ENCODE data around the gene RETNLB. TPM values are rescaled to one million over a fixed set of nuclear protein-coding genes. Genes with fewer than 3 reads are reported as not detected.

The RETNLB gene
- total RNA-seq, 1 experiment from 2014 or later, result not detected

DNA sequence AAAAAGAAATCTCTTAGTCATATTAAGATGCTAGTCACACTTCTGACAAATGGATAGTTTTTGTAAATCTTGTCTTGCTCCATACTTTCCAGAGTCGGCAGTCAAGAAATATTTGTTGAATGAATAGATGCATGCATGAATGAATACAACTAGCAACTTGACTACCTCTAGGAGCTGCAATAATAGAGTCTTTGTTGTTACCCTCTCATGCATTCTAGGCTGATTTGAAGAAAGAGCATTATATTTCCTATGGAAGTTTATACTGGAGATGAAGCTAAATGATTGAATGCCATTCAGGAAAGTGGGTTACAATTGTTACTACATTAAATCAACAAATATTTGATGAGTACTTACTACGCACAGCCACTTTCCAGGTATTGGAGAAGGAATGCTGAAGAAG lies 47.2 kb upstream of the RETNLB start:
- Histone ChIP-seq H3F3A (ENCODE audit: insufficient read depth, low read depth) (no peaks in the 10 kb centered on the region), H3K36me3 (ENCODE audit: low read depth) (no peaks in the 10 kb centered on the region), H3K9me2 (ENCODE audit: insufficient read depth) (no peaks in the 10 kb centered on the region), H3K79me2 (ENCODE audit: low read depth) (no peaks in the 10 kb centered on the region), H3K4me1 (replicated peaks; ENCODE audit: insufficient read depth) (no peaks in the 10 kb centered on the region), H3K9me3 (ENCODE audit: insufficient read depth, low read depth) (no peaks in the 10 kb centered on the region), H3K4me2 (no peak overlapping the region), H3K27ac (no peak overlapping the region), H3K4me3 (no peak overlapping the region), H4K20me1 (ENCODE audit: insufficient read depth) (no peaks in the 10 kb centered on the region), H2AFZ (no peak overlapping the region), H3K27me3 (ENCODE audit: insufficient read depth, low read depth) (0 out of 2 replicates have a peak, but pooled peaks cover 3% of the 10 kb centered on the region)
- BruUV-seq (replicated peaks), result no TSS peak
- no peak for DNase-seq
- TF ChIP-seq, protein P1, sequence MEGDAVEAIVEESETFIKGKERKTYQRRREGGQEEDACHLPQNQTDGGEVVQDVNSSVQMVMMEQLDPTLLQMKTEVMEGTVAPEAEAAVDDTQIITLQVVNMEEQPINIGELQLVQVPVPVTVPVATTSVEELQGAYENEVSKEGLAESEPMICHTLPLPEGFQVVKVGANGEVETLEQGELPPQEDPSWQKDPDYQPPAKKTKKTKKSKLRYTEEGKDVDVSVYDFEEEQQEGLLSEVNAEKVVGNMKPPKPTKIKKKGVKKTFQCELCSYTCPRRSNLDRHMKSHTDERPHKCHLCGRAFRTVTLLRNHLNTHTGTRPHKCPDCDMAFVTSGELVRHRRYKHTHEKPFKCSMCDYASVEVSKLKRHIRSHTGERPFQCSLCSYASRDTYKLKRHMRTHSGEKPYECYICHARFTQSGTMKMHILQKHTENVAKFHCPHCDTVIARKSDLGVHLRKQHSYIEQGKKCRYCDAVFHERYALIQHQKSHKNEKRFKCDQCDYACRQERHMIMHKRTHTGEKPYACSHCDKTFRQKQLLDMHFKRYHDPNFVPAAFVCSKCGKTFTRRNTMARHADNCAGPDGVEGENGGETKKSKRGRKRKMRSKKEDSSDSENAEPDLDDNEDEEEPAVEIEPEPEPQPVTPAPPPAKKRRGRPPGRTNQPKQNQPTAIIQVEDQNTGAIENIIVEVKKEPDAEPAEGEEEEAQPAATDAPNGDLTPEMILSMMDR (conservative IDR thresholded peaks at IDR 0.05), result no peak
- no peak for TF ChIP-seq EZH2 (IDR thresholded peaks at IDR 0.05; ENCODE audit: low read depth)
- POLR2A ChIA-PET (ENCODE audit: unreplicated experiment), result no interaction called here
- CTCF ChIA-PET, result no interaction called here
- intact Hi-C loops (cut with micrococcal nuclease; ENCODE audit: unreplicated experiment), result no loop called here

DNA sequence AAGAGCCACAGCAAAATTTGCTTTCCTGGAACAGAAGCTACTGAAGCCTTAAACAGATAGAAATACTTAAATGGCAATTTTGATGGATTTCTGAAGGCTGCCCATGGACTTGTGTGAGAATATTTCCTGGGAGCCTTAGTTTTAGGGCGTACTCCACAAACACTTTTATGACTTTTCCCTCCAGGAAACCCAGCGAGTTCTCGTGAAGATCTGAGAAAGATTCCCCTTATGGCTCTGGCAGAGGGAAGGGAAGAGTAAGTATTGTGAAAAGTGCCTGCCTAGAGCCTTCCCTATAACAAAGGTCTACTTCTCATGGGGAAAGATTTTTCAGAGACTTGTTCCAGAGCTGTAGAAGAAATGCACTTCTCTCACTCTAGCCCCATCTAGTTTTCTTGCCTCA lies 34.3 kb upstream of the RETNLB start:
- Histone ChIP-seq H3F3A (ENCODE audit: insufficient read depth, low read depth) (no peaks in the 10 kb centered on the region), H3K4me2 (no peak overlapping the region), H3K79me2 (ENCODE audit: low read depth) (no peaks in the 10 kb centered on the region), H3K9me3 (ENCODE audit: insufficient read depth, low read depth) (no peaks in the 10 kb centered on the region), H3K36me3 (ENCODE audit: low read depth) (no peaks in the 10 kb centered on the region), H3K4me3 (no peak overlapping the region), H3K4me1 (replicated peaks; ENCODE audit: insufficient read depth) (no peaks in the 10 kb centered on the region), H2AFZ (no peak overlapping the region; the same call in 1 of the 2 replicates), H3K27me3 (ENCODE audit: insufficient read depth, low read depth) (no peaks in the 10 kb centered on the region), H4K20me1 (ENCODE audit: insufficient read depth) (no peaks in the 10 kb centered on the region), H3K27ac (no peak overlapping the region), H3K9me2 (ENCODE audit: insufficient read depth) (no peaks in the 10 kb centered on the region)
- no peak for DNase-seq
- TF ChIP-seq EZH2 (IDR thresholded peaks at IDR 0.05; ENCODE audit: low read depth), result no peak
- CTCF ChIA-PET, result no interaction called here
- BruUV-seq (replicated peaks), result no TSS peak
- intact Hi-C loops (cut with micrococcal nuclease; ENCODE audit: unreplicated experiment), result loop anchor here (10.0 kb wide), 1 partner anchor 63 kb away; no protein-coding TSS in a partner anchor
- POLR2A ChIA-PET (ENCODE audit: unreplicated experiment), result no interaction called here

- Histone ChIP-seq H3K4me1 (replicated peaks; ENCODE audit: insufficient read depth) (no peaks in the 10 kb centered on the region), H3K4me2 (no peak overlapping the region), H3K9me3 (ENCODE audit: insufficient read depth, low read depth) (no peaks in the 10 kb centered on the region; the same call in 1 of the 2 replicates), H3K27ac (no peak overlapping the region), H3K27me3 (ENCODE audit: insufficient read depth, low read depth) (no peaks in the 10 kb centered on the region; the same call in 1 of the 2 replicates), H4K20me1 (ENCODE audit: insufficient read depth) (no peaks in the 10 kb centered on the region), H3K79me2 (ENCODE audit: low read depth) (no peaks in the 10 kb centered on the region), H3K36me3 (ENCODE audit: low read depth) (no peaks in the 10 kb centered on the region), H3F3A (ENCODE audit: insufficient read depth, low read depth) (no peaks in the 10 kb centered on the region), H2AFZ (no peak overlapping the region), H3K4me3 (no peak overlapping the region), H3K9me2 (ENCODE audit: insufficient read depth) (no peaks in the 10 kb centered on the region)
- POLR2A ChIA-PET (ENCODE audit: unreplicated experiment), result no interaction called here
- CTCF ChIA-PET, result no interaction called here
- DNase-seq, result no peak
- TF ChIP-seq, protein P1 (conservative IDR thresholded peaks at IDR 0.05), result no peak
- no peak for TF ChIP-seq EZH2 (IDR thresholded peaks at IDR 0.05; ENCODE audit: low read depth)
- intact Hi-C loops (cut with micrococcal nuclease; ENCODE audit: unreplicated experiment), result no loop called here
- BruUV-seq (replicated peaks), result no TSS peak
Observed at GRCh38 chr3:108780235-108780634, 23.0 kb upstream of the RETNLB start.

DNA sequence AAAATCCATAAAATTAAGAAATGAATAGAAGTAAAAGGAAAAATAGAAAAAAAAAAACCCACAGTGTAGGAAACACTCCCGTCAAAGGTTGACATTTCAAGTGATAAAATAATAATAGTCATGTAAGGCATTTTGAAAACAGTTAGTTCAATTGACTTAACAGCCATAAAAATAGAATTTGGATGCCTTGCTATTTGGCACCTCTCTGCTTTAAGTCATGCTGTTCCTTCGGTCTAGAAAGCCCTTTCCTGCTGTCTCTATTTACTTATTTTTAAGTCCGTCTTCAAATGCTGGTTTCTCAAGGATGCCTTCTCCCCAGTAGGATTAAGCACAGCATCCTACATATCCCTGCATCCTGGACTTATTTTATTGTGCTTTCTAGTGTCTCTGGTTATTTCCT lies 22.3 kb upstream of the RETNLB start:
- no TSS peak for BruUV-seq (replicated peaks)
- Histone ChIP-seq H3K36me3 (ENCODE audit: low read depth) (no peaks in the 10 kb centered on the region), H3K9me3 (ENCODE audit: insufficient read depth, low read depth) (no peaks in the 10 kb centered on the region; the same call in 1 of the 2 replicates), H3K27ac (no peak overlapping the region), H4K20me1 (ENCODE audit: insufficient read depth) (no peaks in the 10 kb centered on the region), H2AFZ (no peak overlapping the region), H3K9me2 (ENCODE audit: insufficient read depth) (no peaks in the 10 kb centered on the region), H3K4me1 (replicated peaks; ENCODE audit: insufficient read depth) (no peaks in the 10 kb centered on the region), H3K79me2 (ENCODE audit: low read depth) (no peaks in the 10 kb centered on the region), H3K4me2 (no peak overlapping the region), H3F3A (ENCODE audit: insufficient read depth, low read depth) (no peaks in the 10 kb centered on the region), H3K27me3 (ENCODE audit: insufficient read depth, low read depth) (no peaks in the 10 kb centered on the region; the same call in 1 of the 2 replicates), H3K4me3 (no peak overlapping the region)
- POLR2A ChIA-PET (ENCODE audit: unreplicated experiment), result no interaction called here
- intact Hi-C loops (cut with micrococcal nuclease; ENCODE audit: unreplicated experiment), result no loop called here
- CTCF ChIA-PET, result no interaction called here
- no peak for DNase-seq
- TF ChIP-seq, protein P1 (conservative IDR thresholded peaks at IDR 0.05), result no peak
- no peak for TF ChIP-seq EZH2 (IDR thresholded peaks at IDR 0.05; ENCODE audit: low read depth)
